ENCODE data around the gene GAPVD1.

The GAPVD1 gene

GRCh38 chr9:125413579-125413978 lies 152.0 kb downstream of the GAPVD1 start:
- no peak for TF ChIP-seq CTCF (IDR thresholded peaks at IDR 0.05)
- Histone ChIP-seq H3K27ac (no peak overlapping the region), H3K4me3 (no peak overlapping the region)
- DNase-seq (ENCODE audit: low spot score): no peak

GRCh38 chr9:125415583-125416460 lies 154.2 kb downstream of the GAPVD1 start:
- no peak overlapping the region for H3K27ac ChIP-seq
- no peak overlapping the region for H3K4me3 ChIP-seq
- no peak for DNase-seq (ENCODE audit: low spot score)
- TF ChIP-seq CTCF (IDR thresholded peaks at IDR 0.05): no peak

- Histone ChIP-seq H3K4me3 (no peak overlapping the region), H3K27ac (no peak overlapping the region)
- DNase-seq (ENCODE audit: low spot score): no peak
- TF ChIP-seq CTCF (IDR thresholded peaks at IDR 0.05): no peak
Measured at GRCh38 chr9:125416517-125416916, 154.9 kb downstream of the GAPVD1 start.
